22Rv1 (cell line): ENCODE data around the gene BLOC1S4.

ENCODE experiments used
- ZFX ChIP-seq: fragments of 450-650 bp; IDR thresholded peaks from 2 replicates; pipeline ENCODE4 v1.6.1; 2017; ENCODE audit warnings: antibody characterized with exemption, borderline replicate concordance
- TF ChIP-seq, protein P1 (sequence below): fragments of 450-650 bp; IDR thresholded peaks from 2 replicates; pipeline ENCODE4 v1.5.1; 2017; ENCODE audit warnings: mild to moderate bottlenecking

DNA sequence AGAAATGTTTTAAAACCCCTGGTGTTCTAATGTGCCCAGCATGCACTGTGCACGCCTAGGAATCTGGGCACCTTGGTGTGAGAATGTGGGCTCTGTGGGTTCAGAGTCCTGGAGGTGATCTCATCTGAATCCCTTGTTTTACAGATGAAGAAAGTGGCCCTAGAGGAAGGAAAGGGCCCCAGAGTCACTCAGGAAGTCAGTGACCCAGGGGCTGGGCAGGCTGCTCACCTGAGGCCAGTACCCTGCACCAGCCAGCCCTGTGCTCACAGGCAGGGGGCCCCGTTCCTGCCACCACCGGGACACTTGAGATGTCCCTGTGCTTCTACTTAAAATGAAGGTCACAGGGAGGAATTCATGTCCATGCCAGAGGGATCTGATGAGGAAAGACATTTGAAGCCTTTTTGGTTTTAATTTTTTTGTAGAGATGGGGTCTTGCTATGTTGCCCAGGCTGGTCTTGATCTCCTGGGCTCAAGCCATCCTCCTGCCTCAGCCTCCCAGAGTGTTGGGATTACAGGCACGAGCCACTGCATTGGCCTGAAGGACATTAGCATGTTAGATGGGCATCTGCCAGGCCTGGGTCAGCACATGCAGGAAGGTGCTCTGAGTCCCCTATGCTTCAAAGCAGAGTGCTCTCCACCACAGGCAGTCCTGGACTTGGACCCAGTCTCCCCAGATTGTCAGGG, 29.7 kb upstream of the BLOC1S4 start:
- TF ChIP-seq, protein P1, sequence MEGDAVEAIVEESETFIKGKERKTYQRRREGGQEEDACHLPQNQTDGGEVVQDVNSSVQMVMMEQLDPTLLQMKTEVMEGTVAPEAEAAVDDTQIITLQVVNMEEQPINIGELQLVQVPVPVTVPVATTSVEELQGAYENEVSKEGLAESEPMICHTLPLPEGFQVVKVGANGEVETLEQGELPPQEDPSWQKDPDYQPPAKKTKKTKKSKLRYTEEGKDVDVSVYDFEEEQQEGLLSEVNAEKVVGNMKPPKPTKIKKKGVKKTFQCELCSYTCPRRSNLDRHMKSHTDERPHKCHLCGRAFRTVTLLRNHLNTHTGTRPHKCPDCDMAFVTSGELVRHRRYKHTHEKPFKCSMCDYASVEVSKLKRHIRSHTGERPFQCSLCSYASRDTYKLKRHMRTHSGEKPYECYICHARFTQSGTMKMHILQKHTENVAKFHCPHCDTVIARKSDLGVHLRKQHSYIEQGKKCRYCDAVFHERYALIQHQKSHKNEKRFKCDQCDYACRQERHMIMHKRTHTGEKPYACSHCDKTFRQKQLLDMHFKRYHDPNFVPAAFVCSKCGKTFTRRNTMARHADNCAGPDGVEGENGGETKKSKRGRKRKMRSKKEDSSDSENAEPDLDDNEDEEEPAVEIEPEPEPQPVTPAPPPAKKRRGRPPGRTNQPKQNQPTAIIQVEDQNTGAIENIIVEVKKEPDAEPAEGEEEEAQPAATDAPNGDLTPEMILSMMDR = no peak
- TF ChIP-seq ZFX = no peak
